ENCODE measurements around the gene MBNL2.

The MBNL2 gene

GRCh38 chr13:97435323-97435722 is 213.2 kb downstream of the MBNL2 start:
- Histone ChIP-seq H3K9me2 (replicated peaks; ENCODE audit: insufficient read depth, low read length) (no peaks in the 10 kb centered on the region), H2AFZ (ENCODE audit: low read length) (0 out of 2 replicates have a peak overlapping the region, but pooled peaks have one; percentile 44)

DNA sequence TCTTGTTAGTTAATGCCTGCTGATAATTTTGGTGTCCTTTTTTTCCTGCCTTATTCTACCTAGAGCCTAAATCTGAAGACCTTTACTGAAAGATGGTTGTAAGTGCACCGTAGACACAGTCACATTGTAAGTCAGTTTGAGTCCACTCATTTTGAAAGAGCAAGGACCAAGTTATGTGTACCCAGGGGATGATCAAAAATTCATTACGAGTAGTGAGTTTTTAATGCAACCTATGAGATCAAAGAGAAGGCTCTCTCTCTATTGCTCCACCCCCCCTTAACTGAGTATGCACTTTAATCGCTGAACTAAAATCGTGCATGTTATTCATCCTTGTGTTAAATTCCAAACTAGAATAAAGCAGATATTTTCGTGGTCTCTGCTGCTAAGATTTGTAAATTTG is 213.7 kb downstream of the MBNL2 start:
- no peak overlapping the region for H3K27ac ChIP-seq (ENCODE audit: low read length)

More at GRCh38 chr13:97435323-97435722, 213.2 kb downstream of the MBNL2 start:
- Histone ChIP-seq H3K4me3 (ENCODE audit: low read length) (peak overlapping the region; percentile 76), H3K27ac (ENCODE audit: low read length) (peak overlapping the region; percentile 44; the same call in 1 of the 2 replicates), H3K4me2 (ENCODE audit: low read depth, low read length) (peak overlapping the region; percentile 85), H3K9me3 (replicated peaks; ENCODE audit: insufficient read depth, low read length) (no peaks in the 10 kb centered on the region), H3K36me3 (replicated peaks; ENCODE audit: insufficient read depth, low read length) (no peaks in the 10 kb centered on the region), H3K9ac (ENCODE audit: low read length) (peak overlapping the region; percentile 64; the same call in 1 of the 2 replicates), H3K4me1 (ENCODE audit: low read length) (peaks cover 26% of the 10 kb centered on the region; the same call in 1 of the 2 replicates), H3K27me3 (replicated peaks; ENCODE audit: insufficient read depth, low read length) (no peaks in the 10 kb centered on the region), H3F3A (ENCODE audit: insufficient read depth, low read length) (peaks cover 16% of the 10 kb centered on the region), H4K20me1 (ENCODE audit: insufficient read depth, low read length) (no peaks in the 10 kb centered on the region), H3K79me2 (ENCODE audit: low read length) (peaks cover 53% of the 10 kb centered on the region)
- TF ChIP-seq EZH2 (optimal IDR thresholded peaks at IDR 0.05; ENCODE audit: low read depth, low read length) (no peak), EZH2phosphoT487 (IDR thresholded peaks at IDR 0.05; ENCODE audit: low read length) (no peak)
- TF ChIP-seq, protein P1, sequence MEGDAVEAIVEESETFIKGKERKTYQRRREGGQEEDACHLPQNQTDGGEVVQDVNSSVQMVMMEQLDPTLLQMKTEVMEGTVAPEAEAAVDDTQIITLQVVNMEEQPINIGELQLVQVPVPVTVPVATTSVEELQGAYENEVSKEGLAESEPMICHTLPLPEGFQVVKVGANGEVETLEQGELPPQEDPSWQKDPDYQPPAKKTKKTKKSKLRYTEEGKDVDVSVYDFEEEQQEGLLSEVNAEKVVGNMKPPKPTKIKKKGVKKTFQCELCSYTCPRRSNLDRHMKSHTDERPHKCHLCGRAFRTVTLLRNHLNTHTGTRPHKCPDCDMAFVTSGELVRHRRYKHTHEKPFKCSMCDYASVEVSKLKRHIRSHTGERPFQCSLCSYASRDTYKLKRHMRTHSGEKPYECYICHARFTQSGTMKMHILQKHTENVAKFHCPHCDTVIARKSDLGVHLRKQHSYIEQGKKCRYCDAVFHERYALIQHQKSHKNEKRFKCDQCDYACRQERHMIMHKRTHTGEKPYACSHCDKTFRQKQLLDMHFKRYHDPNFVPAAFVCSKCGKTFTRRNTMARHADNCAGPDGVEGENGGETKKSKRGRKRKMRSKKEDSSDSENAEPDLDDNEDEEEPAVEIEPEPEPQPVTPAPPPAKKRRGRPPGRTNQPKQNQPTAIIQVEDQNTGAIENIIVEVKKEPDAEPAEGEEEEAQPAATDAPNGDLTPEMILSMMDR (IDR thresholded peaks at IDR 0.05; ENCODE audit: low read length), result no peak
- no peak for DNase-seq

DNA sequence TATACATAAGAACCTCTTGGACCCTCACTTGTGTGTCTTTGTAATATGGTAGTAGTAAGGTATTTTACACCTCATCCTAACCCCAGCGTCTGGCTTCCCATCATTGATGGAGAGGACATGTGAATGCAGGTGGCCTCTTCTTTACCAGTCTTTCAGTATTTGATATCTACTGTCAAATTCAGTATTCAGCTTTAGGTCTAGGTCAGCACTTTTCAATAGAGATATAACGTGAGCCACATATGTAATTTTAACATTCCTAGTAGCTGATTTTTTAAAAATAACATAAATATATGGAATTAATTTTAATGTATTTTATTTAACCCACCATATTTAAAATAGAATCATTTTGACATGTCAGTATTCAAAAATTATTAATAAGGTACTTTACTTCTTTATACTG is 214.7 kb downstream of the MBNL2 start:
- TF ChIP-seq, protein P1 (IDR thresholded peaks at IDR 0.05; ENCODE audit: low read length), result no peak
- TF ChIP-seq EZH2phosphoT487 (IDR thresholded peaks at IDR 0.05; ENCODE audit: low read length) (no peak), EZH2 (optimal IDR thresholded peaks at IDR 0.05; ENCODE audit: low read depth, low read length) (no peak)
- H3K9me2 ChIP-seq (replicated peaks; ENCODE audit: insufficient read depth, low read length), result no peaks in the 10 kb centered on the region
- no peak overlapping the region for H3K9ac ChIP-seq (ENCODE audit: low read length)
- no peaks in the 10 kb centered on the region for H4K20me1 ChIP-seq (ENCODE audit: insufficient read depth, low read length)
- no peak overlapping the region for H3K27ac ChIP-seq (ENCODE audit: low read length)
- peaks cover 16% of the 10 kb centered on the region; the same call in 1 of the 2 replicates for H3K4me1 ChIP-seq (ENCODE audit: low read length)
- no peaks in the 10 kb centered on the region for H3K9me3 ChIP-seq (replicated peaks; ENCODE audit: insufficient read depth, low read length)
- peaks cover 59% of the 10 kb centered on the region for H3K79me2 ChIP-seq (ENCODE audit: low read length)
- H3K4me2 ChIP-seq (ENCODE audit: low read depth, low read length), result peak overlapping the region; percentile 85; the same call in 1 of the 2 replicates
- H3K4me3 ChIP-seq (ENCODE audit: low read length), result no peak overlapping the region
- DNase-seq, result no peak
- H2AFZ ChIP-seq (ENCODE audit: low read length), result no peak overlapping the region
- H3F3A ChIP-seq (ENCODE audit: insufficient read depth, low read length), result peaks cover 15% of the 10 kb centered on the region
- H3K27me3 ChIP-seq (replicated peaks; ENCODE audit: insufficient read depth, low read length), result no peaks in the 10 kb centered on the region
- no peaks in the 10 kb centered on the region for H3K36me3 ChIP-seq (replicated peaks; ENCODE audit: insufficient read depth, low read length)

More for the DNA sequence above, 213.7 kb downstream of the MBNL2 start:
- Histone ChIP-seq H3K4me2 (ENCODE audit: low read depth, low read length) (peak overlapping the region; percentile 85), H3F3A (ENCODE audit: insufficient read depth, low read length) (peaks cover 16% of the 10 kb centered on the region), H3K79me2 (ENCODE audit: low read length) (peaks cover 55% of the 10 kb centered on the region), H4K20me1 (ENCODE audit: insufficient read depth, low read length) (no peaks in the 10 kb centered on the region), H3K9me3 (replicated peaks; ENCODE audit: insufficient read depth, low read length) (no peaks in the 10 kb centered on the region), H3K9me2 (replicated peaks; ENCODE audit: insufficient read depth, low read length) (no peaks in the 10 kb centered on the region), H3K4me1 (ENCODE audit: low read length) (peaks cover 26% of the 10 kb centered on the region; the same call in 1 of the 2 replicates), H2AFZ (ENCODE audit: low read length) (no peak overlapping the region), H3K27me3 (replicated peaks; ENCODE audit: insufficient read depth, low read length) (no peaks in the 10 kb centered on the region), H3K36me3 (replicated peaks; ENCODE audit: insufficient read depth, low read length) (no peaks in the 10 kb centered on the region), H3K9ac (ENCODE audit: low read length) (peak overlapping the region; percentile 64; the same call in 1 of the 2 replicates), H3K4me3 (ENCODE audit: low read length) (peak overlapping the region; percentile 76)
- no peak for TF ChIP-seq EZH2 (optimal IDR thresholded peaks at IDR 0.05; ENCODE audit: low read depth, low read length)
- TF ChIP-seq EZH2phosphoT487 (IDR thresholded peaks at IDR 0.05; ENCODE audit: low read length), result no peak
- TF ChIP-seq, protein P1 (IDR thresholded peaks at IDR 0.05; ENCODE audit: low read length), result no peak
- peak; percentile 13 for DNase-seq

Data from MM.1S (cell line).